Fibroblast of skin of left quadriceps (primary cell): ENCODE results near the gene RAB7B.

ENCODE experiments used
- DNase-seq, 2 experiments: peaks; one replicate each; pipeline ENCODE4 v3.0.0-alpha.2; 2013; ENCODE audit warnings: low read depth in 2 of 2

RAB7B gene

GRCh38 chr1:205973377-205974232 is 29.6 kb downstream of the RAB7B start:
- no peak for DNase-seq

GRCh38 chr1:205972491-205973168 is 30.6 kb downstream of the RAB7B start:
- no peak for DNase-seq

- no peak for DNase-seq
Observed at GRCh38 chr1:205972081-205972480, 31.1 kb downstream of the RAB7B start.

- no peak for DNase-seq
Observed at GRCh38 chr1:205971082-205971481, 32.1 kb downstream of the RAB7B start.

GRCh38 chr1:205970486-205970885 is 32.7 kb downstream of the RAB7B start:
- DNase-seq, result no peak

GRCh38 chr1:205969229-205969628 is 34.0 kb downstream of the RAB7B start:
- DNase-seq, result no peak

GRCh38 chr1:205967554-205968335 is 35.5 kb downstream of the RAB7B start:
- no peak for DNase-seq

- DNase-seq, result no peak
Observed at GRCh38 chr1:205965036-205965884, 37.9 kb downstream of the RAB7B start.

- DNase-seq, result peak in 1 of 2 experiments; percentile 37
Observed at GRCh38 chr1:205963352-205964155, 39.6 kb downstream of the RAB7B start.

- DNase-seq, result no peak
Observed at GRCh38 chr1:205962821-205963221, 40.4 kb downstream of the RAB7B start.

GRCh38 chr1:205961991-205962820 is 41.0 kb downstream of the RAB7B start:
- no peak for DNase-seq

- DNase-seq, result no peak
Observed at GRCh38 chr1:205961405-205961804, 41.8 kb downstream of the RAB7B start.

GRCh38 chr1:205959789-205960188 is 43.4 kb downstream of the RAB7B start:
- DNase-seq, result no peak

GRCh38 chr1:205955499-205955898 is 47.7 kb downstream of the RAB7B start:
- DNase-seq, result no peak

GRCh38 chr1:205954819-205955404 is 48.3 kb downstream of the RAB7B start:
- DNase-seq, result no peak

- no peak for DNase-seq
Observed at GRCh38 chr1:205951746-205952145, 51.4 kb downstream of the RAB7B start.

- DNase-seq, result no peak
Observed at GRCh38 chr1:205950826-205951549, 52.2 kb downstream of the RAB7B start.

- DNase-seq, result no peak
Observed at GRCh38 chr1:205950280-205950679, 52.9 kb downstream of the RAB7B start.

- no peak for DNase-seq
Observed at GRCh38 chr1:205949753-205950152, 53.4 kb downstream of the RAB7B start.
